Epithelial cell of proximal tubule (primary cell): Measurements from ENCODE around the gene ARHGEF3. TPM values are rescaled to one million over a fixed set of nuclear protein-coding genes. Genes with fewer than 3 reads are reported as not detected.

Experiments used
- DNase-seq: peaks from one replicate; pipeline ENCODE4 v3.0.0-alpha.2; 2011; ENCODE audit warnings: low read depth
- H3K4me3 ChIP-seq: 2 replicates; pipeline ENCODE4 v1.5.1; 2011; ENCODE audit warnings: low read depth, mild to moderate bottlenecking, low read length
- CTCF ChIP-seq: conservative IDR thresholded peaks from 2 replicates; pipeline ENCODE4 v1.5.1; 2012; ENCODE audit warnings: low read depth, mild to moderate bottlenecking, low read length
- total RNA-seq: library from RNA; depleted of rRNA; stranded (reverse); fragments of >200 nt; gene quantifications from 2 replicates; pipeline ENCODE4 v1.2.3, GENCODE V29; 2015

Gene ARHGEF3
- total RNA-seq, 1 donor from 2014 or later: 6.5 TPM

DNA sequence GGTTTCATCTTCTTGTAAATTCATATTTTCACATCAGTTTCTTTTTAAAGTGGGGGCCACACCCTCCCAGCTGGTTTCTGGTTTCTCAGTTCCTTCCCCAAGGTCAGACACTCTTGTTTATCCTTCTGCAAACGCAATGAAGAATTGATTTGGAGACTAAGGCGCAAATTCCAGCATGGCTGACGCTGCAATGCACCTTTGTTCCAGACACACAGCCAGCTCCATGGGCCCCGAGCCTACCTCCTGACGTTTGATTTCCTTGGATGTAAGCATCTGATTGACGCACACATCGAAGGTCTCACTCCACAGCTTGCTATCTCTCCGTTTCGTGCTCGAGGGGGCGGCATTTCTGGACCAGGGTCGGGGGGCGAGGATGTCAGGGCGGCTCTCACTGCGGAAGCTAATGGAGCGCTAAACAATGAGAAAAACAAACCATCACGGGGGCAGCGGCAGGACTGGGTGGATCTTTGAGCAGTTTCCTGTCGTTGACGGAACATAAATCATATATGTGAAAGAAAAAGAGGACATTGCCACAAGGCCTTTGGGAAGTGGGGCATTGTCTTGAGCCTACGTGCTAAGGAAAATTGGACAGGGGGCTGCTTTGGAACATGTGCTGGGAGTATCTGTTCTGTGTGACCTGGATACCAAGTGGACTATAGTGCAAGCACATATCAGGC lies 46.9 kb downstream of the ARHGEF3 start:
- no peak for TF ChIP-seq CTCF
- DNase-seq: no peak
- H3K4me3 ChIP-seq: no peak overlapping the region

GRCh38 chr3:56753206-56753820 lies 48.4 kb downstream of the ARHGEF3 start:
- no peak overlapping the region for H3K4me3 ChIP-seq
- no peak for TF ChIP-seq CTCF
- DNase-seq: no peak

DNA sequence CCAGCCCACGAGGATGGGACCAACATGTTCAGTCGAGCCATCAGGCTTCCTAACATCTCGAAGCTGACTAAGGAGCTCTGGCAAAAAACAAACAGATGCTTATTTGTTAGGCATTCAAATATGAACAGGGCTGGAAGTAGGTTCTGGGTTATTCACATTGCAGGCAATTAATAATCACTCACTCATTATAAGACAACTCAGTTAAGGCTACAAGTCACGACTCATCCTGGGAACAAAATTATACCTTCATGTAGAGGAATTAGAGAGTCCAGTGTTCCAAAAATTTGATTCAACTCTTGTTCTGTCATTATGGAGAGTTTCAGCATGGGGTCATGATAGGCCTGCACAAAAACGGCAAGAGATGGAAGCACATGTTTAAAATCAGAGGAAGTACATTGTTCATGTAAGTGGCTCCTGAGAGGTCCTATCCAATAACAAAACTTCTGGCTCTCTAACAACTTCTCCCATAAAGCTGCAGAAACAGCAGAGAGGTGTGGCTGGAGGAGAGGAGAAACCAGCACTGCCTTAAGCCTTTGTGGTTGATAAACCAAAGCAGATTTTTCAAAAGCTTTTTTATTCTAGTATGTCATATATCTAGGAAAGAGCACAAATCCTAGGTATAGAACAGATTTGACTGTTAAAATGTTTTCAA lies 50.6 kb downstream of the ARHGEF3 start:
- no peak overlapping the region for H3K4me3 ChIP-seq
- no peak for TF ChIP-seq CTCF
- DNase-seq: no peak

DNA sequence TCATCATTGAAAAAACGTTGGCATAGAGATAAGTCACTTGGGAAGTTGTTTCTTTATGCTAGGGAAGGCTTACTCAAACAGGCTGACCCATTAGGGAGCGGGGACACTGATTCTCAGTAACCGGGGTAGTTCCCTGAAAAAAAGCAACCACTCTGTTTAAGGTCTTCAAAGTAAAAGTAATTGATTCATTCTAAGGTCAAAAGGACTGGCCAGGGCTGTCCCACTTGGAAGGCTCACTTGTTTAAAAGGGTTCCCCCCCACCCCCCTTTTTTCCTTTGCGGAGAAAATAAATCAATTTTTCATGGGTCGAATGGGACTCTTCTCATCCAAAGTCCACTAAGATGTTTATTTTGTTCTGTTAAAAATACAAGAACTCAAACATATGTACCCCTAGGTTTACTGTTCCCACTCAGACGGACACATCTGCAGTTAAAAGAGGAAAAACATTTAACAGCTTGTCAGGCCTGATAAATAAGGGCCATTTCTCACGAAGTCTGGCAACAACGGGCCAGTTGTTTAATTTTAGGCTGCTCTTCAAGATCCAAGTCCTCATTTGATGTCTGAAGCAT lies 53.0 kb downstream of the ARHGEF3 start:
- DNase-seq: no peak
- TF ChIP-seq CTCF: no peak

GRCh38 chr3:56747150-56747549 lies 54.6 kb downstream of the ARHGEF3 start:
- DNase-seq: no peak
- TF ChIP-seq CTCF: no peak
- H3K4me3 ChIP-seq: no peak overlapping the region

More for the DNA sequence above, 53.0 kb downstream of the ARHGEF3 start:
- no peak overlapping the region for H3K4me3 ChIP-seq

DNA sequence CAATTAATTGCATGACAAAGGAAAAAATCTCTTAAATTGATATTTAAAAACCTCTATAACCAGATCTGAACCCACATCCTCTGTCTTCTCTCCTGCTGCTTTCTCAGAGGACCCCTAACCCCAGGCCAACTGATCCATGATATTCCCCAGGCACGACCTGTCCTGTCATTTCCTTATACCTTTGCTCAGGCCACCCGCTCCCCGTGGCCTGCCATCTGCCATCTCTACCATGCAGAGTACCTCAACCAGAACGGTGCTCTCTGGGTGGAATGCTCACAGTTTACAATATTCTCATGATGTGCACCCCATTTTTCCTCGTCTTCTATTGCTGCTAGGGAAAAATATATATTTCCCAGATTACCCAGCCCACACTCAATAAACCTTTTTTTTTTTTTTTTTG lies 57.7 kb downstream of the ARHGEF3 start:
- TF ChIP-seq CTCF: no peak
- no peak for DNase-seq
- no peak overlapping the region for H3K4me3 ChIP-seq
